ENCODE data around the gene EPC1.

Gene EPC1

DNA sequence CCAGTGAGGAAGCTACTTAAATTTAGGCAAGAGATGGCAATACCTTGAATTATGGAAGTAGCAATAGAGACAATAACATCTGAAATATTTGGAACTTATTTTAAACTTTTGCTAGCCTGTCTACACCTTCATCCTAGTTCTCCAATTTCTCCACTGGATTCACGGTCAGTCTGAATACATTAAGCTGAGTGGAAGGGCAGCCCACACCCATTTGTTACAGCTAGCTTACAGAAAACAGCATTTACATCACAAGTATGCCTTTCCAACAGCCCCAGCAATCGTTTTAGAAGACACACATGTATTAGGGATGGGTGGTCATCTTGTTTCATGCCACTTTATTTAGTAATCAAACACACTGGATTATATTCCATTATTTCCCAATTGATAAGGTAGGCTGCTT lies 16.7 kb downstream of the EPC1 start:
- no peak for DNase-seq

DNA sequence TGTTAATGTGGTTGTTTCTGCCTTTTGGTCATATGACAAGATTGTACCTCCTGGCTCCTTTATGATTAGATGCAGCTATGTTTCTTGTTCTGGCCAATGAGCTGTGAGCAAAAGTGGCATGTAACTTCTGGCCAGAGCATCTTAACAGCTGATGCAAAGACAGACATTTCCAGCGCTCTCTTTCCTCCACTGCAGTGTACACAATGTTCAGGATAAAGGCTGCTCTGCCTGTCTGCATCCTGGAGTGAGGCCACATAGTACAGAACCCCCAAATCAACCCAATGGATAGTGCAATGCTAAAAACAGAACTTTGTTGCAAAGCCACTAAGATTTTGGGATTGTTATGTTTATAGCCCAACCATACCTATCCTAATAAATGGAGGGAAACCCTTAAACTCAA lies 17.9 kb downstream of the EPC1 start:
- DNase-seq: no peak

DNA sequence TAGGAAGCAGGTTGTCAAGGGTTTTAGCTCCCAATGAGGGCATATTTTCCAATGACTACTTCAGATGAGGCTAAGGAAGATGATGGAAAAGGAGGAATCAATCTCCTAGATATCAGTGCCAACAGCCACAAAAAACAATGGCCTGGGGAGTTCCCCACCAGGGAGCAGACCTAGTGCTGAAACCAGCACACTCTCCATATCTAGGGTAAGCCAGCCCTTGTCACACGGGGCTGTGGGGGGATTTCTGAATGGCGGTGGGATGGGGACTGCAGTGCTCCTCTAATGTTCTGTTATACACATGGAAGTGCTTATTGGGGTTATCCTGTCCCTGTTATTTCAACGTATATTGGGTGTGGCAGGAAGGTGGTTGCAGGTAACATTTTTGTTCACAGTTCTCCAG lies 18.5 kb downstream of the EPC1 start:
- DNase-seq: no peak

DNA sequence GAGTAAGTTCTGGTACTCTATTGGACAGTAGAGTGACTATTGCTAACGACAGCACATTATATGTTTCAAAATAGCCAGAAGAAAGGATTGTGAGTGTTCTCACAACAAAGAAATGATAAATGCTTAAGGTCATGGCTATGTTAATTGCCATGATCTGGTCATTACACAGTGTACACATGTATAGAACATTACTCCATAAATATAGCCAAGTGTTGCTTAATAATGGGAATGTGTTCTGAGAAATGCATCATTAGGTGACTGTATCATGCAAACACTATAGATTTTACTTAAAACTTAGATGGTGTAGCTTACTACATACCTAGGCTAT lies 19.6 kb downstream of the EPC1 start:
- no peak for DNase-seq

DNA sequence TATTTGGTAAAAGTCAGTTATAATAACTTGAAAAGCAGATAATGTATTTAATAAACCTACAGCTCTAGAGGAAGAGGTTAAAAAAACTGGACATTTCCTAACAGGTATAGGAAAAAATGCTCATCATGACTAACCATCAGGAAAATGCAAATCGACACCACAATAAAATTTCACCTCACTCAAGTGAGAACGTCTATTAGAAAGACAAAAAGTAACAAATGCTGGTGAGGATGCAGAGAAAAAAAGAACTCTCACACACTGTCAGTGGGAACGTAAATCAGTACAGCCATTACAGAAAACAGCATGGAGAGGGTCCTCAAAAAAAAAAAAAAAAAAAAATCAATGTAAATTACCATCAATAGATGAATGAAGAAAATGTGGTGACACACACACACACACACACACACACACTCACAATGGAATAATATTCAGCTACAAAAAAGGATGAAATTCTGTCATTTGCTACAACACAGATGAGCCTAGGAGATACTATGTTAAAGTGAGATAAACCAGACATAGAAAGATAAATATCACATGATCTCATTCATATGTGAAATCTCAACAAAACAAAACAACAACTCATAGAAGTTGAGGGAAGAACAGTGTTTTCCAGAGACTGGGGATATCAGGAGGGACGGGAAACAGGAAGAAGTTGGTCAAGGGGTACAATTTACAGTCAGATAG lies 20.1 kb downstream of the EPC1 start:
- DNase-seq: no peak

- no peak for DNase-seq
Measured at GRCh38 chr10:32326119-32326518, 20.8 kb downstream of the EPC1 start.

- DNase-seq: no peak
Measured at GRCh38 chr10:32323051-32323450, 23.9 kb downstream of the EPC1 start.

DNA sequence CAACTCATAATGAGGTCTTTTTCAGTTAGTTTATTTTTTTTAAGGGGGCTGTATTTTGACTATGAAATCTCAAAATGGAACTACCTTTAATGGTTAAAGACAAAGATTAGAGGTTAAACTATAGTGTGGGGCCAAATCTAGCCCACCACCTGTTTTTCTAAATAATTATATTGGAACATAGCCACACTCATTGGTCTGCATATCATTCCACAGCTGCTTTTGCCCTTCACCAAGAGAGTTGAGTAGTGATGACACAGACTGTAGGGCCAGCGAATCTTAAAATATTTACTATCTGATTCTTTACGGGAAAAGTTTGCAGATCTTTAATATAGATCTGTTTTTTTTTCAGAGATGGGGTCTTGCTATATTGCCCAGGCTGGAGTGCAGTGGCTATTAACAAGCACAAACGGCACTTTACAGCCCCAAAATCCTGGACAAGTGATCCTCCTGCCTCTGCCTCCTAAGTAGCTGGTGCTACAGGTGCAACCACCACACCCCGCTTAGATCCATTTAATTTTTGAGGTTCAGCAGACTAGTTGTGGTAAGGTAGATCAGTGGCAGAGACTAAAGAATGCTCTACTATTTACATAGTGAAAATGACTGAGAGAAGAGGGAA lies 25.8 kb downstream of the EPC1 start:
- DNase-seq: no peak

- no peak for DNase-seq
Measured at GRCh38 chr10:32318476-32318896, 28.5 kb downstream of the EPC1 start.

GRCh38 chr10:32317795-32318357 lies 29.1 kb downstream of the EPC1 start:
- no peak for DNase-seq

DNA sequence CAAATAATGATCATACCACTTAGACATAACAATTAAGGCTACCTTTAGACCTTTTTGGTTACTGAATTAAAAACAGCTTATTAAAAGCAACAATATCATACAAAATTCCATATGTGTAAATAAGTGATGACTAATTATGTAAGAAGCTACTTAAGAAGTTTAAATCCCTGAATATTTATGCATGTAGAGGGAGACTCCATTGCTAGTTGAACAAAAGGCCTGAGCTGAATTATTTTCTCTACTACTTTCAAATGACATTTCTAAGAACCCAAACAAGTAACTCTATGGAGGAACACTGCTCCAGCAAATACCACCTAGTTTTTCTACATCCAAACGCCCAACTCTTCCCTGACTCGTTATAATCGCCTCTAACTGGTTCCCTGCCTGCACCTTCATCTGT lies 31.5 kb downstream of the EPC1 start:
- DNase-seq: no peak

- DNase-seq: no peak
Measured at GRCh38 chr10:32314588-32314987, 32.4 kb downstream of the EPC1 start.

DNA sequence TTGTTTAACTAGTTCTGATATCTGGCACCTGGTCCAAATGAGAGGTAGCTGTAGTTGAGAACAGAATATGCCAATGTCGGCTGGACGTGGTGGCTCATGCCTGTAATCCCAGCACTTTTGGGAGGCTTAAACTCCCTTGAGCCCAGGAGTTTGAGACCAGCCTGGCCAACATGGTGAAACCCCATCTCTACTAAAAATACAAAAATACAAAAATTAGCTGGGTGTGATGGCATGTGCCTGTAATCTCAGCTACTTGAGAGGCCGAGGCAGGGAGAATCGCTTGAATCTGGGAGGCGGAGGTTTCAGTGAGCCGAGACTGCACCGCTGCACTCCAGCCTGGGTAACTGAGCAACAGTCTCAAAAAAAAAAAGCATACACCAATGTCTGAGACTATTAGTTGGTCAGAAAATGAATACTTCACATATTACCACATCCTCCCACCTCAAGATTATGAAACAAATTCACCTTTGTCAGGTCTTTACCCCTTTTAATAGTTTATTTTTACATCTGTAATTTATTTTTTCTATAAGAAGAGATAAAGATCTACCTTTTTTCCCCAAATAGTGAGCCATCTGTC lies 38.8 kb downstream of the EPC1 start:
- DNase-seq: no peak

- DNase-seq: no peak
Measured at GRCh38 chr10:32307609-32308008, 39.3 kb downstream of the EPC1 start.

GRCh38 chr10:32299354-32299980 lies 47.5 kb downstream of the EPC1 start:
- no peak for DNase-seq

DNA sequence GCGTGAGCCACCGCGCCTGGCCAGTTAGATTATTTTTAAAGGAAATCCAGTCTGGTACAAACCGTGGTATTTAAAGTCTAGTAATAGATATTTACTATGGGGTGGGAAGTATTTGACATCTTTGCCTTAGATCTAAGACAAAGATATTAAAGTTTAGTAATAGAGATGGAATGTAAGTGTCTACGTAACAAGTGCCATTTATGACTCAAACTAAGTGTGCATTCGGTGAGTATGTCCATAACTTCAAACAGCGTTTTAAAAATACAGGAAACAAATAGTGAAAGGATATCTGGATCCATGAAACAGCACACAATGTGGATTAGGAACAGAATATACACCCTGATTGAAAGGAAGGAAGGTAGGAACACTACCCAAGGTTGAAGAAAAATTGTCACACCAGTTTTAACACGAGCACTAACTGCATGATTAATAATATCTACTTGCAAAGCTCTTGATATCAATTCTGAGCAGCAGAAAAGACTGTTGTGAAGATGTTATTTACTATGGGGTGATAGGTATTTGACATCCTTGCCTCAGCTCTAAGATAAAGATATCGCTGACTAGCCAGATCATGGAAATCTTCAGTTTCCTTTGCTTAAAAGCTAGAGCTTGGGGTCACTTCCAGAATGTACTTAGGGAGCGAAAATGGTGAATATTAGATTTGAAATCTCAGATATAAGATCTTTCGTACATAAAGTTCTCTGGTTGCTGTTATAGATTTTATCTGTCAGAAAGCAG lies 48.7 kb downstream of the EPC1 start:
- no peak for DNase-seq

GRCh38 chr10:32295027-32295426 lies 51.9 kb downstream of the EPC1 start:
- no peak for DNase-seq

DNA sequence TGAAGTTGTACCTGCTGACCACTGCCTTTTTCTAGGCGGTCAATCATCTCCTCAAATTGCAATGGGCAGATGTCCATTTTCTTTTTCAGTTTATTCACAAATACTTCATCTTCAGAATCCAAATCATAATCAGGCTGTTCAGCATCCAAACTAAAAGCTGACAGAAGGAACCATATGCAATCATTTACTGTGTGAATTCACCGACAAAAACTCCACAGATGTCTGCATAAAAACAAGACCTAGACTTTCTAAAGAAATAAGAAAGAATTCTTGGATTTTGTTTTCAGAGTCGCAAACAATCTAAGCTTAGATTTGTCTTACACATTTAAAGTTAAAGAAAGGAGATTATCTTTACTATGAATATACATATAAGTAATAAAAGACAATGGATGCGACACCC lies 53.4 kb downstream of the EPC1 start:
- no peak for DNase-seq

GRCh38 chr10:32279795-32280194 lies 67.2 kb downstream of the EPC1 start:
- no peak for DNase-seq

DNA sequence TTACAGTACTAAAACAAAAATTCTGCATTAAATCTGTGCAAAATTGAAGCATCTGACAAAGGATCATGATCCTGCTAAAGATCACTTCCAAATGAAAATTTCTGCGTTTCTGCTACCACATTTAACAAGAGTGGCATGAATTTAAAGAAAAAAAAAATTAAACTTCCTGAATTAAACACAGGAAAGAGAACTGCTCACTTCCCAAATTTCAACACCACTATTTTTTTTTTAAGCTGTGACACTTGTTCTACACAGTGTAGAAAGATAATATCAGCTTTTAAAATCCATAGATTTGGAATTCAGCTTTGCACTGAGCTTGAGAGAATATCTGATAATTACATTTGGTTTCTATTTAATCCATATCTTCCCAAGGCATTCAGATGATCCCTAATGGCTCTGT lies 73.6 kb downstream of the EPC1 start:
- DNase-seq: no peak

DNA sequence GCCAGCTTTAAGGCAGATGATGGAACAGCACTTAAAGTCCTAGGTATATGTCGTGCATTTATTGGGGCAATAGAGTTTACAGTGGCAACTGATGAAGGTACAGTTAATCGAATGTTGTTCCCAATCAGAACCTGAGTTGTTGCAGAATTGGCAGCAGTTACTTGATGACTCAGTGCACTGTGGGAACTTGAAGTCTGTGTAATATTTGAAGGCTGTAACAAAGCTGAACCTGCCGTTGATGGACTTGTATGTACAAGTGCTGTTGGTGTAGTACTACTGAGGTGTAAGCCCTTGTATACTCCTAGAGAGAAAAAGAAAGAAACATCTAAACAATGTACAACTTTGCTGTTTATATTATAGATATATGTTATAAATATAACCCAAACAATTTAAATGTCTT lies 75.3 kb downstream of the EPC1 start:
- no peak for DNase-seq

DNA sequence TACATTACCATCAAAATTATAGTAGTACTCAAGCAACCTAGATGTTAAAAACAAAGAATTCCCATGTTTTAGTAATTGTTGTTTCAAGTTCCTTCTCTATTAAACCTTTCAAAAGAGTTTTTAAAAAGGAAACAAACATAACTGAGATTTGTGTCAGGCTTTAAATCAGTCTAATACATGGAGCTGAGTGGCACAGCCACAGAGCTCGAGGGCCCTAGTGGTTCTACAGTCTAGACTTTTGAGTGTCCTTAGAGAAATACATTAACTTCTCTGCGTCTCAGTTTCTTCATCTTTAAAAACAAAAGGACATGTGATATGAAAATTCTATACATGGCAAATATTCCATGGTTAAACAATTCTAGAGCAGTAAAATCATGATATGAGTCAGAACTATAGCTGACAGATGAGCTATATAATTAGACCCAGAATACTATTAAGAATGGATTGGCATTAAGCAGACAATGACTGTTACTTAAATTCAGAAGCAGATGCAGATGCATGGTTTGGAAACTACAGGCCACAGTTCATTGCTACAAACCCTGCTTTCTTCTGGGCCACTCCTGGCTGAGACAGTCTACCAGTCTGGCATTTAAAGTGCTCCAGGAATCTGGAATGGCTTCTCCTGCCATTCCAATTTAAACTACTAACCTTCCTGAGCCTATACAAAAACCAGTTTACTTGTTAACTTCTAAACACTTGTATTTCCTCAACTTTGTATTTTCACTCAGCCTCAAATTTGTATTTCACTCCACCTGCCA lies 77.4 kb downstream of the EPC1 start:
- no peak for DNase-seq

GRCh38 chr10:32268788-32269187 lies 78.2 kb downstream of the EPC1 start:
- DNase-seq: no peak

All from cerebellar nuclear complex (tissue), 1 donor.